PC-9 (cell line): ENCODE data around the gene KREMEN1. TPM values are rescaled to one million over a fixed set of nuclear protein-coding genes. Genes with fewer than 3 reads are reported as not detected.

ENCODE experiments used
- BruUV-seq: library from RNA; stranded (reverse); fragments of 400-500 nt; replicated peaks from 2 replicates; lab custom pipeline; 2021; lab: Mats Ljungman, UMichigan
- CTCF ChIA-PET: fragments of 300-600 bp; sonication (Branson Sonifier 250); formaldehyde crosslinking; loops from one replicate; lab custom pipeline; 2022; ENCODE audit warnings: antibody characterized with exemption; lab: Charles Lee
- POLR2A ChIA-PET: fragments of 300-600 bp; sonication (Branson Sonifier 250); formaldehyde crosslinking; loops from one replicate; lab custom pipeline; 2022; ENCODE audit warnings: antibody characterized with exemption; ENCODE audit not compliant: unreplicated experiment; lab: Charles Lee
- DNase-seq, 2 experiments: peaks; one replicate each; pipeline versions ENCODE4 v3.0.0 to v3.0.0-alpha.2; 2015 to 2022; ENCODE audit warnings: mixed read lengths in 1 of 2
- H2AFZ ChIP-seq: fragments of 200-600 bp; sonication (generic); 2 replicates; pipeline ENCODE4 v1.8.1; 2017; ENCODE audit warnings: antibody characterized with exemption
- H3F3A ChIP-seq: fragments of 200-600 bp; sonication (generic); 2 replicates; pipeline ENCODE4 v1.8.1; 2017; ENCODE audit warnings: antibody characterized with exemption, mild to moderate bottlenecking, low read depth; ENCODE audit not compliant: insufficient read depth
- H3K27ac ChIP-seq: fragments of 200-600 bp; sonication (generic); 2 replicates; pipeline ENCODE4 v1.6.1; 2016; ENCODE audit warnings: mixed run types
- H3K27me3 ChIP-seq: fragments of 200-600 bp; sonication (generic); 2 replicates; pipeline ENCODE4 v1.6.1; 2016; ENCODE audit warnings: low read depth, mixed run types; ENCODE audit not compliant: insufficient read depth
- H3K36me3 ChIP-seq: fragments of 200-600 bp; sonication (generic); 2 replicates; pipeline ENCODE4 v1.6.1; 2016; ENCODE audit warnings: low read depth, mixed run types
- H3K4me1 ChIP-seq: fragments of 200-600 bp; sonication (generic); replicated peaks from 2 replicates; pipeline ENCODE4 v1.6.1; 2016; ENCODE audit warnings: mixed run types; ENCODE audit not compliant: insufficient read depth
- H3K4me2 ChIP-seq: fragments of 200-600 bp; sonication (generic); 2 replicates; pipeline ENCODE4 v1.6.1; 2017; ENCODE audit warnings: mixed run types
- H3K4me3 ChIP-seq: fragments of 200-600 bp; sonication (generic); 2 replicates; pipeline ENCODE4 v1.6.1; 2016; ENCODE audit warnings: mixed run types
- H3K79me2 ChIP-seq: fragments of 200-600 bp; sonication (generic); 2 replicates; pipeline ENCODE4 v1.6.1; 2017; ENCODE audit warnings: low read depth, mixed run types
- H3K9me2 ChIP-seq: fragments of 200-600 bp; sonication (generic); 2 replicates; pipeline ENCODE4 v1.8.1; 2017; ENCODE audit warnings: mild to moderate bottlenecking; ENCODE audit not compliant: insufficient read depth
- H3K9me3 ChIP-seq: fragments of 200-600 bp; sonication (generic); 2 replicates; pipeline ENCODE4 v1.8.1; 2016; ENCODE audit warnings: low read depth; ENCODE audit not compliant: insufficient read depth
- H4K20me1 ChIP-seq: fragments of 200-600 bp; sonication (generic); 2 replicates; pipeline ENCODE4 v1.8.1; 2017; ENCODE audit not compliant: insufficient read depth
- CTCF ChIP-seq: fragments of 200-600 bp; sonication (generic); conservative IDR thresholded peaks from 2 replicates; pipeline ENCODE4 v1.6.1; 2017; ENCODE audit warnings: mixed run types, antibody characterized with exemption, mild to moderate bottlenecking, moderate library complexity
- EZH2 ChIP-seq: fragments of 200-600 bp; sonication (generic); IDR thresholded peaks from 2 replicates; pipeline ENCODE4 v1.8.0; 2017; ENCODE audit warnings: antibody characterized with exemption, low read depth
- intact Hi-C: fragments of 100-400 bp; cut with micrococcal nuclease; formaldehyde crosslinking; loops from one replicate; pipeline ENCODE4 v1.10.0; 2022; ENCODE audit not compliant: unreplicated experiment
- total RNA-seq: library from RNA; stranded (reverse); gene quantifications from 2 replicates; pipeline ENCODE4 v1.2.3, GENCODE V29; 2021

Gene KREMEN1
- total RNA-seq, 1 experiment from 2014 or later = 6.1 TPM

DNA sequence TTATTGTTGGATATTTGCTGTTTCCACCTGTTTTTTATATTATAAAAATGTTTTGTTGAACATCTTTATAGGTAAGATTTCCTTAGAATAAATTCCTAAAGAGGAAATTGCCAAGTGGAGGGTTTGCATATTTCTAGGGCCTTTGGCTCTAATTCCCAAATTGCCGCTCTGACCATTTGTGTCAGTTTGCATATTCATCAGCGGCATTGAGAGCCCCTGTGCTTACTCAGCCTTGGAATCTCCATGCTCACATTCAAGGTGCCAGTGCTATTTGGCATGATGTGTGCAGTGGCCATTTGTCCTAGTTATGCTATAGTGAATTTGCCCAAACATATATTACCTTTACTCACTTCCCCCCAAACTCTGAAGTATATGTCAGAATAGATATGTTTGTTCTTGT, 25.5 kb downstream of the KREMEN1 start:
- no peak for DNase-seq
- Histone ChIP-seq H3K36me3 (no peaks in the 10 kb centered on the region), H3K27ac (no peak overlapping the region), H4K20me1 (no peaks in the 10 kb centered on the region), H3K4me2 (no peak overlapping the region), H3K9me2 (no peaks in the 10 kb centered on the region), H3K4me1 (peaks cover 10% of the 10 kb centered on the region; the same call in 1 of the 2 replicates), H2AFZ (no peak overlapping the region), H3K9me3 (no peaks in the 10 kb centered on the region), H3K27me3 (no peaks in the 10 kb centered on the region), H3K4me3 (no peak overlapping the region), H3F3A (no peaks in the 10 kb centered on the region), H3K79me2 (no peaks in the 10 kb centered on the region)
- BruUV-seq = no TSS peak
- ChIA-PET POLR2A (no interaction called here), CTCF (no interaction called here)
- intact Hi-C loops = no loop called here
- no peak for TF ChIP-seq EZH2
- TF ChIP-seq CTCF = no peak

- Histone ChIP-seq H3K36me3 (no peaks in the 10 kb centered on the region), H3K79me2 (no peaks in the 10 kb centered on the region), H3K4me3 (no peak overlapping the region), H3K27ac (no peak overlapping the region), H2AFZ (no peak overlapping the region), H4K20me1 (no peaks in the 10 kb centered on the region), H3K27me3 (no peaks in the 10 kb centered on the region), H3F3A (no peaks in the 10 kb centered on the region), H3K4me1 (no peaks in the 10 kb centered on the region), H3K9me2 (no peaks in the 10 kb centered on the region), H3K4me2 (no peak overlapping the region), H3K9me3 (no peaks in the 10 kb centered on the region)
- DNase-seq = no peak
- CTCF ChIA-PET = no interaction called here
- POLR2A ChIA-PET = no interaction called here
- TF ChIP-seq EZH2 = no peak
- TF ChIP-seq CTCF = no peak
- BruUV-seq = no TSS peak
- intact Hi-C loops = no loop called here
Measured at GRCh38 chr22:29102300-29102699, 29.5 kb downstream of the KREMEN1 start.

- Histone ChIP-seq H3K36me3 (no peaks in the 10 kb centered on the region), H2AFZ (no peak overlapping the region), H3K9me2 (no peaks in the 10 kb centered on the region), H3K79me2 (no peaks in the 10 kb centered on the region), H3K9me3 (no peaks in the 10 kb centered on the region), H3K27ac (no peak overlapping the region), H3F3A (no peaks in the 10 kb centered on the region), H3K4me1 (0 out of 2 replicates have a peak, but pooled peaks cover 2% of the 10 kb centered on the region), H3K4me2 (no peak overlapping the region), H4K20me1 (no peaks in the 10 kb centered on the region), H3K27me3 (no peaks in the 10 kb centered on the region), H3K4me3 (no peak overlapping the region)
- ChIA-PET CTCF (no interaction called here), POLR2A (no interaction called here)
- DNase-seq = no peak
- no peak for TF ChIP-seq EZH2
- intact Hi-C loops = no loop called here
- no TSS peak for BruUV-seq
Measured at GRCh38 chr22:29103121-29103520, 30.3 kb downstream of the KREMEN1 start.

- intact Hi-C loops = no loop called here
- Histone ChIP-seq H3K27ac (no peak overlapping the region), H3K4me2 (no peak overlapping the region), H3K9me2 (no peaks in the 10 kb centered on the region), H3K4me3 (no peak overlapping the region), H3F3A (no peaks in the 10 kb centered on the region; the same call in 1 of the 2 replicates), H3K36me3 (no peaks in the 10 kb centered on the region), H3K79me2 (no peaks in the 10 kb centered on the region), H4K20me1 (no peaks in the 10 kb centered on the region), H3K9me3 (no peaks in the 10 kb centered on the region), H3K4me1 (0 out of 2 replicates have a peak, but pooled peaks cover 7% of the 10 kb centered on the region), H2AFZ (no peak overlapping the region), H3K27me3 (no peaks in the 10 kb centered on the region)
- POLR2A ChIA-PET = no interaction called here
- CTCF ChIA-PET = no interaction called here
- no TSS peak for BruUV-seq
- DNase-seq = no peak
- TF ChIP-seq EZH2 (no peak), CTCF (no peak)
Measured at GRCh38 chr22:29105468-29105867, 32.6 kb downstream of the KREMEN1 start.
